Measurements from ENCODE around the gene G0S2.

DNA sequence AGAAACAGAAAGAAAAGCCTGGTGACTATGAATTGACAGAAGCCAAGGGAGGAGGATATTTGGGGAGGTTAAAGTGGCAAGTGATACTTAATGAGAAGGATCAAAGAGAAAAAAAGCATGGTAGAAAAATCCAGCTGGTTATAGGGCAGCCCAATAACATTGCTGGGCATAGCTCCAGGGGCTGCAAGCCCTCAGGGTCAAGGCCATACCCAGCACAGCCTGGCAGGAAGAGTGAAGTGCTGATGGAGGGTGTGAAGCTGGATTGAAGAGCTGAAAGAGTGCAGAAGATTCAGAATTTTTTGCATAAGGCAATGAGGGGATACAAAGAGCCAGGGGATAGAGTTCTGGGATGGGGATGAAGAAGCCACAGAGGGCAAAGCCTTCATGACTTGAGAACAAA is 21.5 kb downstream of the G0S2 start:
- TF ChIP-seq, protein P1, sequence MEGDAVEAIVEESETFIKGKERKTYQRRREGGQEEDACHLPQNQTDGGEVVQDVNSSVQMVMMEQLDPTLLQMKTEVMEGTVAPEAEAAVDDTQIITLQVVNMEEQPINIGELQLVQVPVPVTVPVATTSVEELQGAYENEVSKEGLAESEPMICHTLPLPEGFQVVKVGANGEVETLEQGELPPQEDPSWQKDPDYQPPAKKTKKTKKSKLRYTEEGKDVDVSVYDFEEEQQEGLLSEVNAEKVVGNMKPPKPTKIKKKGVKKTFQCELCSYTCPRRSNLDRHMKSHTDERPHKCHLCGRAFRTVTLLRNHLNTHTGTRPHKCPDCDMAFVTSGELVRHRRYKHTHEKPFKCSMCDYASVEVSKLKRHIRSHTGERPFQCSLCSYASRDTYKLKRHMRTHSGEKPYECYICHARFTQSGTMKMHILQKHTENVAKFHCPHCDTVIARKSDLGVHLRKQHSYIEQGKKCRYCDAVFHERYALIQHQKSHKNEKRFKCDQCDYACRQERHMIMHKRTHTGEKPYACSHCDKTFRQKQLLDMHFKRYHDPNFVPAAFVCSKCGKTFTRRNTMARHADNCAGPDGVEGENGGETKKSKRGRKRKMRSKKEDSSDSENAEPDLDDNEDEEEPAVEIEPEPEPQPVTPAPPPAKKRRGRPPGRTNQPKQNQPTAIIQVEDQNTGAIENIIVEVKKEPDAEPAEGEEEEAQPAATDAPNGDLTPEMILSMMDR (conservative IDR thresholded peaks at IDR 0.05; ENCODE audit: low read depth, low read length) = no peak
- no peak for TF ChIP-seq EZH2 (IDR thresholded peaks at IDR 0.05; ENCODE audit: low read length, unreplicated experiment)

Measured in PC-3 (cell line).